ENCODE results near the gene UNC93A. TPM values are rescaled to one million over a fixed set of nuclear protein-coding genes. Genes with fewer than 3 reads are reported as not detected.
A peak's percentile ranks its signal among the peaks of the same experiment; 100 is the strongest.

Gene UNC93A
- total and polyA plus RNA-seq, 2 experiments from 2014 or later = 38.8 to 66.6 TPM

- H3K79me2 ChIP-seq = peaks cover 13% of the 10 kb centered on the region
- no peaks in the 10 kb centered on the region for H3K9me3 ChIP-seq (ENCODE audit: low read depth)
- DNase-seq (ENCODE audit: low spot score) = peak; percentile 58
- TF ChIP-seq, protein P1, sequence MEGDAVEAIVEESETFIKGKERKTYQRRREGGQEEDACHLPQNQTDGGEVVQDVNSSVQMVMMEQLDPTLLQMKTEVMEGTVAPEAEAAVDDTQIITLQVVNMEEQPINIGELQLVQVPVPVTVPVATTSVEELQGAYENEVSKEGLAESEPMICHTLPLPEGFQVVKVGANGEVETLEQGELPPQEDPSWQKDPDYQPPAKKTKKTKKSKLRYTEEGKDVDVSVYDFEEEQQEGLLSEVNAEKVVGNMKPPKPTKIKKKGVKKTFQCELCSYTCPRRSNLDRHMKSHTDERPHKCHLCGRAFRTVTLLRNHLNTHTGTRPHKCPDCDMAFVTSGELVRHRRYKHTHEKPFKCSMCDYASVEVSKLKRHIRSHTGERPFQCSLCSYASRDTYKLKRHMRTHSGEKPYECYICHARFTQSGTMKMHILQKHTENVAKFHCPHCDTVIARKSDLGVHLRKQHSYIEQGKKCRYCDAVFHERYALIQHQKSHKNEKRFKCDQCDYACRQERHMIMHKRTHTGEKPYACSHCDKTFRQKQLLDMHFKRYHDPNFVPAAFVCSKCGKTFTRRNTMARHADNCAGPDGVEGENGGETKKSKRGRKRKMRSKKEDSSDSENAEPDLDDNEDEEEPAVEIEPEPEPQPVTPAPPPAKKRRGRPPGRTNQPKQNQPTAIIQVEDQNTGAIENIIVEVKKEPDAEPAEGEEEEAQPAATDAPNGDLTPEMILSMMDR (IDR thresholded peaks at IDR 0.05; ENCODE audit: poor library complexity) = no peak
- TF ChIP-seq EZH2phosphoT487 (IDR thresholded peaks at IDR 0.05; ENCODE audit: low read depth, severe bottlenecking, unreplicated experiment) (no peak), EZH2 (IDR thresholded peaks at IDR 0.05; ENCODE audit: borderline replicate concordance) (no peak)
- no peak overlapping the region for H2AFZ ChIP-seq
- H3K4me3 ChIP-seq = no peak overlapping the region
- peak overlapping the region; percentile 95 for H3K27ac ChIP-seq
- peak overlapping the region; percentile 35 for H3K4me2 ChIP-seq
- 60% methylated on average over 6 of the region's 6 CpGs for WGBS (ENCODE audit: low lambda C conversion rate, missing lambda C conversion rate)
- no peaks in the 10 kb centered on the region for H4K20me1 ChIP-seq (ENCODE audit: insufficient read depth, poor library complexity, severe bottlenecking)
- no peaks in the 10 kb centered on the region for H3K27me3 ChIP-seq
- H3K36me3 ChIP-seq (replicated peaks; ENCODE audit: insufficient read depth, low read depth) = no peaks in the 10 kb centered on the region
- no peaks in the 10 kb centered on the region for H3K9me2 ChIP-seq (replicated peaks; ENCODE audit: insufficient read depth)
- H3K4me1 ChIP-seq (ENCODE audit: insufficient read depth) = peaks cover 46% of the 10 kb centered on the region
Measured at GRCh38 chr6:167272151-167272550, 19.0 kb upstream of the UNC93A start.

GRCh38 chr6:167272696-167273379, 18.3 kb upstream of the UNC93A start:
- peaks cover 42% of the 10 kb centered on the region for H3K4me1 ChIP-seq (ENCODE audit: insufficient read depth)
- H3K9me2 ChIP-seq (replicated peaks; ENCODE audit: insufficient read depth) = no peaks in the 10 kb centered on the region
- peak overlapping the region; percentile 95 for H3K27ac ChIP-seq

GRCh38 chr6:167274270-167274669, 16.8 kb upstream of the UNC93A start:
- 73% methylated on average over 6 of the region's 6 CpGs for WGBS (ENCODE audit: low lambda C conversion rate, missing lambda C conversion rate)
- no peaks in the 10 kb centered on the region for H3K9me3 ChIP-seq (ENCODE audit: low read depth)
- H3K4me1 ChIP-seq (ENCODE audit: insufficient read depth) = peaks cover 43% of the 10 kb centered on the region
- H3K9me2 ChIP-seq (replicated peaks; ENCODE audit: insufficient read depth) = no peaks in the 10 kb centered on the region
- no peaks in the 10 kb centered on the region for H3K36me3 ChIP-seq (replicated peaks; ENCODE audit: insufficient read depth, low read depth)
- H3K4me2 ChIP-seq = no peak overlapping the region
- peak overlapping the region; percentile 95 for H3K27ac ChIP-seq
- H3K4me3 ChIP-seq = no peak overlapping the region
- no peak for TF ChIP-seq EZH2phosphoT487 (IDR thresholded peaks at IDR 0.05; ENCODE audit: low read depth, severe bottlenecking, unreplicated experiment)
- TF ChIP-seq, protein P1 (IDR thresholded peaks at IDR 0.05; ENCODE audit: poor library complexity) = no peak
- no peak for TF ChIP-seq EZH2 (IDR thresholded peaks at IDR 0.05; ENCODE audit: borderline replicate concordance)
- no peaks in the 10 kb centered on the region for H3K27me3 ChIP-seq
- H3K79me2 ChIP-seq = peaks cover 13% of the 10 kb centered on the region
- H2AFZ ChIP-seq = no peak overlapping the region
- DNase-seq (ENCODE audit: low spot score) = no peak
- H4K20me1 ChIP-seq (ENCODE audit: insufficient read depth, poor library complexity, severe bottlenecking) = no peaks in the 10 kb centered on the region

More at GRCh38 chr6:167272696-167273379, 18.3 kb upstream of the UNC93A start:
- Histone ChIP-seq H3K79me2 (peaks cover 13% of the 10 kb centered on the region), H3K27me3 (no peaks in the 10 kb centered on the region), H3K36me3 (replicated peaks; ENCODE audit: insufficient read depth, low read depth) (no peaks in the 10 kb centered on the region), H3K4me2 (peak overlapping the region; percentile 57), H3K4me3 (no peak overlapping the region), H3K9me3 (ENCODE audit: low read depth) (no peaks in the 10 kb centered on the region), H2AFZ (no peak overlapping the region), H4K20me1 (ENCODE audit: insufficient read depth, poor library complexity, severe bottlenecking) (no peaks in the 10 kb centered on the region)
- TF ChIP-seq EZH2phosphoT487 (IDR thresholded peaks at IDR 0.05; ENCODE audit: low read depth, severe bottlenecking, unreplicated experiment) (peak; percentile 53), EZH2 (IDR thresholded peaks at IDR 0.05; ENCODE audit: borderline replicate concordance) (no peak)
- no peak for DNase-seq (ENCODE audit: low spot score)
- 39% methylated on average over 11 of the region's 11 CpGs for WGBS (ENCODE audit: low lambda C conversion rate, missing lambda C conversion rate)

- H3K79me2 ChIP-seq = peaks cover 13% of the 10 kb centered on the region
- peaks cover 40% of the 10 kb centered on the region for H3K4me1 ChIP-seq (ENCODE audit: insufficient read depth)
- no peaks in the 10 kb centered on the region for H3K36me3 ChIP-seq (replicated peaks; ENCODE audit: insufficient read depth, low read depth)
- no peaks in the 10 kb centered on the region for H3K9me3 ChIP-seq (ENCODE audit: low read depth)
- no peak overlapping the region for H3K4me3 ChIP-seq
- no peaks in the 10 kb centered on the region for H3K27me3 ChIP-seq
- no peak for TF ChIP-seq EZH2 (IDR thresholded peaks at IDR 0.05; ENCODE audit: borderline replicate concordance)
- TF ChIP-seq, protein P1 (IDR thresholded peaks at IDR 0.05; ENCODE audit: poor library complexity) = no peak
- no peak for TF ChIP-seq EZH2phosphoT487 (IDR thresholded peaks at IDR 0.05; ENCODE audit: low read depth, severe bottlenecking, unreplicated experiment)
- DNase-seq (ENCODE audit: low spot score) = no peak
- no peak overlapping the region for H2AFZ ChIP-seq
- no peaks in the 10 kb centered on the region for H4K20me1 ChIP-seq (ENCODE audit: insufficient read depth, poor library complexity, severe bottlenecking)
- no peaks in the 10 kb centered on the region for H3K9me2 ChIP-seq (replicated peaks; ENCODE audit: insufficient read depth)
- no peak overlapping the region for H3K27ac ChIP-seq
- WGBS (ENCODE audit: low lambda C conversion rate, missing lambda C conversion rate) = 82% methylated on average over 8 of the region's 8 CpGs
- no peak overlapping the region for H3K4me2 ChIP-seq
Measured at GRCh38 chr6:167275001-167275400, 16.1 kb upstream of the UNC93A start.

Data from hepatocyte (in vitro differentiated cells).